Suprapubic skin (tissue), 4 donors: ENCODE data around the gene CHST4. TPM values are rescaled to one million over a fixed set of nuclear protein-coding genes. Genes with fewer than 3 reads are reported as not detected.

Source experiments
- DNase-seq, 2 donors: peaks; one replicate each; pipeline ENCODE4 v3.0.0-alpha.2; 2019; ENCODE audit warnings: low spot score in 2 of 2
- H3K27ac ChIP-seq: fragments of 200-600 bp; sonication (generic); one replicate; pipeline ENCODE4 v1.5.1; 2019
- H3K27me3 ChIP-seq: fragments of 200-600 bp; sonication (generic); one replicate; pipeline ENCODE4 v1.5.1; 2019
- H3K36me3 ChIP-seq: fragments of 200-600 bp; sonication (generic); one replicate; pipeline ENCODE4 v1.5.1; 2019
- H3K4me1 ChIP-seq: fragments of 200-600 bp; sonication (generic); one replicate; pipeline ENCODE4 v1.5.1; 2019
- H3K4me3 ChIP-seq: fragments of 200-600 bp; sonication (generic); one replicate; pipeline ENCODE4 v1.5.1; 2019; ENCODE audit warnings: mild to moderate bottlenecking
- H3K9me3 ChIP-seq: fragments of 200-600 bp; sonication (generic); one replicate; pipeline ENCODE4 v1.5.1; 2019
- EP300 ChIP-seq: sonication (generic); formaldehyde crosslinking; IDR thresholded peaks from one replicate; pipeline ENCODE4 v1.6.1; 2017; ENCODE audit warnings: antibody characterized with exemption
- POLR2A ChIP-seq, 2 donors: fragments of 450-650 bp; IDR thresholded peaks; one replicate each; pipeline ENCODE4 v1.6.1; 2017; ENCODE audit warnings: antibody characterized with exemption in 2 of 2, mild to moderate bottlenecking in 2 of 2, moderate library complexity in 2 of 2
- POLR2AphosphoS5 ChIP-seq, 3 donors: sonication (generic); formaldehyde crosslinking; IDR thresholded peaks; one replicate each; pipeline ENCODE4 v1.6.1; 2017; ENCODE audit warnings: antibody characterized with exemption in 3 of 3
- WGBS: methylation state at CpG from one replicate; pipeline ENCODE4 v1.1.5; 2018; 5-methylcytosine and 5-hydroxymethylcytosine counted together
- total RNA-seq, 4 donors: library from RNA; depleted of rRNA; stranded (reverse); fragments of >200 nt; gene quantifications; one replicate each; pipeline ENCODE4 v1.1.0, GENCODE V29; 2016
- TF ChIP-seq, protein P1 (sequence below), 2 donors: fragments of 200-600 bp in 1 of 2; fragments of 450-650 bp in 1 of 2; sonication (generic) in 1 of 2; IDR thresholded peaks; one replicate each; pipeline ENCODE4 v1.5.1; 2016 to 2019; ENCODE audit warnings: antibody characterized with exemption in 2 of 2, mild to moderate bottlenecking in 1 of 2, moderate library complexity in 1 of 2

CHST4 gene
- total RNA-seq, 4 donors from 2014 or later = not detected

DNA sequence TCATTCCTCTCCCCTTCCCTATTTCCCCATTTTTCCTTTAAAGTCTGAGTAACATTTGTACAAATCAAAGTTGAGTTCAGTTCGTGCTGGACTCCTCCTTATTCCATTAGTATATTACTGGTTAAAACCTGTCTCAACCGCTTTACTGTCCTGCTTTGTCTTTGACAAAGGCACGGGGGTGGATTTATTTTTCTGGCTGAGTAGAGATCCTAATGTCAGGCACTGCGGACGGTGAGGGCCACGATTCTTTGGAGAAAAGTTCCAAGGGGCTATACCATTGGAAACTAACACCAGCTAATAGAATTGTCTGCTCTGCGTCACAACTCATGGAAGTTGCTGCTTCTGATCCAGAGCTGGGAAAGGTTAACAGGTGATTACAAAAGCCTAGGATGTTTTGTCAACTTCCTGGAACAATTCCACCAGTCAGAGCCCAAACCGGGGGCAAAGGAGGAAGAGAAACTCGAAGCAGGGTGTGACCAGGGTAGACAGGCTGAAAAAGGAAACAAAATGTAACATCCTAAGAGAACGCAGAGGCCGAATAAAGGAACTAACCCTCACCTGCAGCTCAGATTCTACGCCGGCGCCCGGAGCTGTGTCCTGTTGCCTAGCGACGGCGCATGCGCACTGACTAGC, 38.2 kb downstream of the CHST4 start:
- H3K4me3 ChIP-seq = peak overlapping the region; percentile 66
- H3K36me3 ChIP-seq = no peaks in the 10 kb centered on the region
- H3K27ac ChIP-seq = peak overlapping the region; percentile 60
- TF ChIP-seq EP300 (no peak), POLR2AphosphoS5 (IDR thresholded peaks at IDR 0.05) (no peak), POLR2A (IDR thresholded peaks at IDR 0.05) (no peak)
- TF ChIP-seq, protein P1, sequence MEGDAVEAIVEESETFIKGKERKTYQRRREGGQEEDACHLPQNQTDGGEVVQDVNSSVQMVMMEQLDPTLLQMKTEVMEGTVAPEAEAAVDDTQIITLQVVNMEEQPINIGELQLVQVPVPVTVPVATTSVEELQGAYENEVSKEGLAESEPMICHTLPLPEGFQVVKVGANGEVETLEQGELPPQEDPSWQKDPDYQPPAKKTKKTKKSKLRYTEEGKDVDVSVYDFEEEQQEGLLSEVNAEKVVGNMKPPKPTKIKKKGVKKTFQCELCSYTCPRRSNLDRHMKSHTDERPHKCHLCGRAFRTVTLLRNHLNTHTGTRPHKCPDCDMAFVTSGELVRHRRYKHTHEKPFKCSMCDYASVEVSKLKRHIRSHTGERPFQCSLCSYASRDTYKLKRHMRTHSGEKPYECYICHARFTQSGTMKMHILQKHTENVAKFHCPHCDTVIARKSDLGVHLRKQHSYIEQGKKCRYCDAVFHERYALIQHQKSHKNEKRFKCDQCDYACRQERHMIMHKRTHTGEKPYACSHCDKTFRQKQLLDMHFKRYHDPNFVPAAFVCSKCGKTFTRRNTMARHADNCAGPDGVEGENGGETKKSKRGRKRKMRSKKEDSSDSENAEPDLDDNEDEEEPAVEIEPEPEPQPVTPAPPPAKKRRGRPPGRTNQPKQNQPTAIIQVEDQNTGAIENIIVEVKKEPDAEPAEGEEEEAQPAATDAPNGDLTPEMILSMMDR (IDR thresholded peaks at IDR 0.05) = no peak
- peak in 1 of 2 donors; percentile 89 for DNase-seq
- peaks cover 16% of the 10 kb centered on the region for H3K4me1 ChIP-seq
- 11% methylated on average over 19 of the region's 19 CpGs for WGBS
- peaks cover 6% of the 10 kb centered on the region for H3K9me3 ChIP-seq
- H3K27me3 ChIP-seq = no peaks in the 10 kb centered on the region

DNA sequence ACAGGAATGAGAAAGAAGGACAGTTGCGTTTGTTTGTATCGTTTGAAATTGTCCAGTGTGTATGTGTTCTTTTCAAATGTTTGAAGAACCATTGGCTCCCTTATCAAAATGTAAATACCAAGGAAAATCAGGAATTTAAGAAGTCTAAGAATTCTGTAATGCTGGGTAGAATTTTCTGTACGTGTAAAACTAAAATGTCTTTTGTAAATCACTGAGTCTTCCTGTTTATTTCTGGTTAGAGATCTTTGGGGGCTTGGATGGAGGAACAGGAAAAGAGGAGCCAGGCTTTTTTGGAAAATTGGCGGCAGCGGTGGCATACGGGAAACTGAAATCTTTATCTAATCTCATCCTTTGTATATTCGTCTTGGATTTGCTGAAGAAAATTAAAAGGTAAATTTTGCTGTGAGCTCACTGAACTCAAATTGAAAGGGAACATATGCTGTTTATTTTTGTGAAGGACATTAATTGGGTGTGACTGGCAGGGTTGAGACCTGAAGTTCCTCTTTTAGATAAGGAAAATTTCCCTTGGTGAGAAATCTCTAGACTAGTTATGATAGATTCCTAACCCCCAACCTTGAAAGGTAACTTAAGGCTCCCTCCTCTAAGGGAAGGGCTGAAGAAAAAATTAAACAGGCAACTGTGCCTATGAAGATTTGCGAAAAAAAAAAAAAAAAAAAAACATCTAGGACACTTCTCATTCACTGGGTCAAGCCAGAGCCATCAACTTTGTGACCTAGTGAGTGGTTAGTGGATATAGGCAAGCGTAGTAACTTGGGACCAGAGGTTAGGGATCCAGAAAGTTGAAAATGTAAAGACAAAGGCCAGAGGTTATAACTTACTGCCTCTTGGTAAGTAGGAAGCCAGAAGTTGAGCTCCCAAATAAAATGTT, 39.8 kb downstream of the CHST4 start:
- H3K36me3 ChIP-seq = no peaks in the 10 kb centered on the region
- peaks cover 6% of the 10 kb centered on the region for H3K9me3 ChIP-seq
- H3K27me3 ChIP-seq = no peaks in the 10 kb centered on the region
- no peak for DNase-seq
- H3K4me3 ChIP-seq = peak overlapping the region; percentile 66
- H3K27ac ChIP-seq = no peak overlapping the region
- H3K4me1 ChIP-seq = peaks cover 16% of the 10 kb centered on the region
- WGBS = 73% methylated on average over 9 of the region's 9 CpGs
- no peak for TF ChIP-seq POLR2A (IDR thresholded peaks at IDR 0.05)
- TF ChIP-seq, protein P1 (IDR thresholded peaks at IDR 0.05) = no peak
- no peak for TF ChIP-seq POLR2AphosphoS5 (IDR thresholded peaks at IDR 0.05)
- TF ChIP-seq EP300 = no peak

DNA sequence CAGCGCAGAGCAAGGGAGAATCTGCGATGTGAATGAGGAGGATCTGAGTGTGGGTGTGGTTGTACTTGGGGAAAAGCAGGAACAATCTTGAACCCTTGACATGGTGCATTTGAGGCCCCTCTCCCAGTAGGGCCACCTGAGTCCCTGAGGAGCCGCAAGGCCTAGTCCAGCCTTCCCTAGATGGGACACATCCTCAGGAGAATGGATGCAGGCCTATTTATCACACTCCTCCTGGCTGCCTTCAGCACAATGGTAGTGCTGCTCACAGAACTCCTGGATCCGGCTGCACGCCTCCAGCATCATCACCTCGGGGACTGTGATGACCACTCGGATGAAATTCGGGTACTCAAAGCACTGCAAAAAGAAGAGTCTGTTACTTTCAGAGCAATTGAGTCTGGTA, 41.7 kb downstream of the CHST4 start:
- WGBS = 94% methylated on average over 8 of the region's 8 CpGs
- Histone ChIP-seq H3K36me3 (no peaks in the 10 kb centered on the region), H3K27ac (no peak overlapping the region), H3K4me1 (peaks cover 16% of the 10 kb centered on the region), H3K4me3 (no peak overlapping the region), H3K27me3 (no peaks in the 10 kb centered on the region), H3K9me3 (peaks cover under 1% of the 10 kb centered on the region)
- no peak for DNase-seq
- no peak for TF ChIP-seq POLR2AphosphoS5 (IDR thresholded peaks at IDR 0.05)
- no peak for TF ChIP-seq POLR2A (IDR thresholded peaks at IDR 0.05)

DNA sequence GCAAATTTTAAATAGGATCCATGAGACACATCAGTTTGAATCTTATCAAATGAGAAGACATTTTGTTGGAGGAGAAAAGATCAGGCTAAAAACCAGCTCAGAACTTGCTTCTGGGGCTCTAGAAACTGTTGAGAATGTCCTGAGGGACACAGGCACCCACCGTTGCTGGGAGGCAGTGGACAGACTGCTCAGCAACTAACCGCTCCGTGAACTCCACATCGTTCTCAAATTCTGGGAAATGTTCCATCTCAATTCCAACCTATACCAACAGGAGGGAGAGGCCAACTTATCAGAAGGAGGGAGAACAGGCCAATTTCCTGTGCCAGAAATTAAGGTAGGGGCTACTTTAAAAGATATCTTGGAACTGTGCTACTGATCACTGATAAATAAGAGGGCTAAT, 42.3 kb downstream of the CHST4 start:
- Histone ChIP-seq H3K36me3 (no peaks in the 10 kb centered on the region), H3K27me3 (no peaks in the 10 kb centered on the region), H3K27ac (no peak overlapping the region), H3K9me3 (no peaks in the 10 kb centered on the region), H3K4me3 (no peak overlapping the region), H3K4me1 (peaks cover 16% of the 10 kb centered on the region)
- WGBS = 72% methylated on average over 4 of the region's 4 CpGs
- TF ChIP-seq POLR2A (IDR thresholded peaks at IDR 0.05) = no peak
- TF ChIP-seq EP300 = no peak
- TF ChIP-seq, protein P1 (IDR thresholded peaks at IDR 0.05) = no peak
- no peak for TF ChIP-seq POLR2AphosphoS5 (IDR thresholded peaks at IDR 0.05)
- DNase-seq = no peak

DNA sequence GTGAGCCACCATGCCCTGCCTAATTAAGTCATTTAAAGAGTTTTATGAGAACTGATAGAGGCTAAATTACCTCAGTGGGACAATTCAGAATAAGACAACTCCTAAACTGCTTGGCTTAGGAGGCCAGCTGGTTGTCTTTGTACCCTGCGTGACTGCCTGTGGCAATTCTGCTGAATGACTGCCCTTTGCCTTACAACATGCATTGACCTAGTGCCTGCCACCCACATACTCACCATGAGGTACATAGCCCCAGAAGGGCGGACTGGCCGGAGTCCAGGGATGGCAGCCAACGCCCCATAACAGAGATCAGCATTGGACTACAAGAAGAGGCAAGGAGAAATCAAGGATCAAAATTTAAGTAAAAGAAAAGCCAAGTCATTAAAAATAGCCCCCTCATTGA, 43.4 kb downstream of the CHST4 start:
- peaks cover 10% of the 10 kb centered on the region for H3K4me1 ChIP-seq
- no peak for TF ChIP-seq EP300
- no peak for TF ChIP-seq POLR2A (IDR thresholded peaks at IDR 0.05)
- TF ChIP-seq POLR2AphosphoS5 (IDR thresholded peaks at IDR 0.05) = no peak
- TF ChIP-seq, protein P1 (IDR thresholded peaks at IDR 0.05) = no peak
- no peak for DNase-seq
- H3K36me3 ChIP-seq = no peaks in the 10 kb centered on the region
- H3K27me3 ChIP-seq = no peaks in the 10 kb centered on the region
- 82% methylated on average over 4 of the region's 4 CpGs for WGBS
- no peak overlapping the region for H3K4me3 ChIP-seq
- no peaks in the 10 kb centered on the region for H3K9me3 ChIP-seq
- no peak overlapping the region for H3K27ac ChIP-seq
